Lower leg skin (tissue), 4 donors: ENCODE data around the gene ELF5. TPM values are rescaled to one million over a fixed set of nuclear protein-coding genes. Genes with fewer than 3 reads are reported as not detected.

Source experiments
- DNase-seq, 2 donors: peaks; one replicate each; pipeline ENCODE4 v3.0.0-alpha.2; 2019; ENCODE audit warnings: low spot score in 2 of 2
- H3K4me3 ChIP-seq: fragments of 200-600 bp; sonication (generic); 2 replicates; pipeline ENCODE4 v1.5.1; 2017; ENCODE audit warnings: mild to moderate bottlenecking, low read depth; ENCODE audit not compliant: poor library complexity, severe bottlenecking
- CTCF ChIP-seq, 3 donors: fragments of 450-650 bp; IDR thresholded peaks; one replicate each; pipeline ENCODE4 v1.5.1; 2016; ENCODE audit warnings: antibody characterized with exemption in 3 of 3, mild to moderate bottlenecking in 3 of 3, moderate library complexity in 2 of 3
- POLR2A ChIP-seq, 2 donors: fragments of 450-650 bp; IDR thresholded peaks; one replicate each; pipeline ENCODE4 v1.6.1; 2016 to 2017; ENCODE audit warnings: antibody characterized with exemption in 2 of 2, mild to moderate bottlenecking in 1 of 2, moderate library complexity in 1 of 2
- WGBS, 2 donors: methylation state at CpG; one replicate each; pipeline ENCODE4 v1.1.5; 2018; 5-methylcytosine and 5-hydroxymethylcytosine counted together
- intact Hi-C: fragments of 100-400 bp; cut with DNase I; formaldehyde crosslinking; loops from one replicate; pipeline ENCODE4 v1.15.0; 2023; ENCODE audit warnings: low total_unique reads
- total RNA-seq, 4 donors: library from RNA; depleted of rRNA; stranded (reverse); fragments of >200 nt; gene quantifications; one replicate each; pipeline ENCODE4 v1.1.0, GENCODE V29; 2016

The ELF5 gene
- total RNA-seq, 4 donors from 2014 or later: 1.9 to 13.5 (median 9.9) TPM

DNA sequence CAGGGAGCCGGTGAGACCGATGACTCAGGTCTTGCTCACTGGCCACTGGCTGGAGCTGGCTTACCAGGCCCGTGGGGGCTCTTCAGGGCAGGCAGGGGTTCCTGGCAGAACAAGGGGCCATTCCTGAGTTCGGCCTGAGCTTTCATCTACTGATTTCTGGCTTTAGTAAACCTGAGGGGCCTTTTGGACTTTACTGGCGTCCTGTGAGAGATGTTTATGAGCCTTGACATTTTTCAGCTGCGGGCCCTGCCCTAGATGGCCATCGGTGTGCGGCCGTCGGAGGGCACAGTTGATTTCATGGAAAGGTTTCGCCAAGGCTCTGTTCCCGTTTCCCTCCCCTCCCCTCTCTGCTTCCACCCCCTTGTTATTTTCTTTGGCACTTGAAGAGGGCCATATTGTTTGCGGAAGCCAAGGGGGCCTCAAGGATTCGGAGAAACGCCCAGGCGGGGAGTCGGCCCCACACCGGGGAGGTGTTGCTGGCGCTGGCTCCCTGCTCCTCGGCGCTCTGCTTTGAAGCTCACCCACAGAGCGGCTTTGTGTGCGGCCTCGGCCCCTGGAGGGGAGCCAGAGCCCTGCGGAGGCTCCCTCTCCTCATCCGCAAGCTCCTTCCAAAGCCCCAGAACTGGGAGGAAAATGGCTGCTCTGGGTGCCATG is 17.7 kb downstream of the ELF5 start:
- no peak for TF ChIP-seq POLR2A (IDR thresholded peaks at IDR 0.05)
- TF ChIP-seq CTCF (IDR thresholded peaks at IDR 0.05): no peak
- WGBS, 2 donors: 77 to 79% methylated on average over 26 of the region's 26 CpGs
- no peak overlapping the region for H3K4me3 ChIP-seq
- intact Hi-C loops: loop anchor here (10.0 kb wide), 2 partner anchors 121 to 321 kb away; no protein-coding TSS in a partner anchor
- peak in 1 of 2 donors; percentile 83 for DNase-seq

DNA sequence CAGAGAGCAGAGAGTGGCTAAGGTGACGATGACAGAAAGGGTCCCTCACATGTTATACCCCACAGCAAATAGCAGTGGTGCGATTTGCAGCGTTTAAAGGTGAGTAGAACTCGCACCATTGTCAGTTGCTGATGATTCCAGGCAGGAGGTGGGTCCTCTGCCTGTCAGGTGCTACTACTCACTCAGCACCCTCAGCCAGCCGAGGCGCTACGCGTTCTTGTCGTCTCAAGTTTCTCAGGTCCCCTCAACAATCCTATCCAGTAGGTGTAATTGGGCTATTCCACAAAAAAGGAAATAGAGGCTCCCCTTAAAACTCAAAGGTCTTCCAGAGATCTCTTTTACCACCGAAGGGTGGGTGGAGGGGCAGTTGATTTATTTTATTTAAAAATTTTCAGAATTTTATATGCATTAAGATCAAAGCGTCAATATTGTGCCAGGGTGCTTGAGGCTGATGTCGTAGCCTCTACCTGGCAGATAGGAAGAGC is 18.3 kb downstream of the ELF5 start:
- TF ChIP-seq POLR2A (IDR thresholded peaks at IDR 0.05) (no peak), CTCF (IDR thresholded peaks at IDR 0.05) (no peak)
- DNase-seq: no peak
- WGBS, 2 donors: 91% methylated on average over 12 of the region's 12 CpGs
- intact Hi-C loops: loop anchor here (10.0 kb wide), 2 partner anchors 120 to 320 kb away; no protein-coding TSS in a partner anchor
- H3K4me3 ChIP-seq: no peak overlapping the region

DNA sequence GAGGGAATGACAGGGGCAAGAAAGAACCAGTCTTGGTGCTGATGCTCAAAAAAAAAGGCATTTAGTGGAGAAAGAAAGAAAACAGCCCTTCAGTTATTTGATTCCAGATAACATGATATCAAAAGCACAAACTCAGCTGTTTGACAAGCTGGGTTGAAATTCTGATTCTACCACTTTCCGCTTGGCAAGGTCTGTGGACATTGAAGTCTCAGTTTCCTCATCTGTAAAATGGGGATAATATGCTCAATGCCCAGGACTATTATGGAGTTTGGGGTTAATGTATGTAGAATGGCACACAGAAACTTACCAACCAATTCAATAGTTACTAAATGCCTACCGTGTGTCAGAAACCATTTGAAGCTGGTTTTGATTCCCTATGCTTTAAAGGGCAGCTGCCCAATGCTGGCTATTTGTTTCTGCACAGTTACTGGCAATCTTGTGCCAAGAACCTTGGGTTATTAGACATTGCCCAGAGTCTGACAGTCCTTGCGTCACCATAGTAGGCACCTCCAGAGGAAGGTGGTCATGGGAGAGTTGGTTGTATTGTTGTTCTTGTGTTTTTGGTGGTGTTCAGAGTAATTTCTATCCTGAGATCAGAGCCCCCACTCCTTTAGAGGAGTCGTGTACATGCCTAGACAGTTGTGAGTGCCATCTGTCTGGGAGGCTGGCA is 19.5 kb downstream of the ELF5 start:
- no peak for DNase-seq
- no peak overlapping the region for H3K4me3 ChIP-seq
- intact Hi-C loops: loop anchor here (10.0 kb wide), 2 partner anchors 119 to 319 kb away; no protein-coding TSS in a partner anchor
- TF ChIP-seq CTCF (IDR thresholded peaks at IDR 0.05): no peak
- no peak for TF ChIP-seq POLR2A (IDR thresholded peaks at IDR 0.05)
- 76 to 78% methylated on average over 4 of the region's 4 CpGs for WGBS, 2 donors

DNA sequence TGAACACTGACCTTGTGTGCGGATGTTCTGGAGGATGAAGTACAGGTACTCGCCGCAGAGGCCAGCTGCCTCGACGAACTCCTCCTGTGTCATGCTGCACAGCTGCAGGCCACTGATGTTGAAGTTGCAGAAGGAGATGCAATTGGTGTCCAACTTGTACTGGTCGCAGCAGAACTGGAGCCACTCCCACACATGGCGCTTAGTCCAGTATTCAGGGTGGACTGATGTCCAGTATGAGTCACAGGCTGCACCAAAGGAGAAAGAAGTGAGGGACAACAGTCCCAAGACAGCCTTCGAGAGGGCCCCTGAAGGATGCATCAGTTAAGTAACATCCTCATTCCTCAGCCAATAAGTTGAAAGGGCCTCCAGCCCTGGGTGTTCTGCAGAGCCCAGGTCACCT is 20.1 kb downstream of the ELF5 start:
- DNase-seq: peak in 1 of 2 donors; percentile 54
- WGBS, 2 donors: 88 to 92% methylated on average over 8 of the region's 8 CpGs
- no peak overlapping the region for H3K4me3 ChIP-seq
- TF ChIP-seq POLR2A (IDR thresholded peaks at IDR 0.05) (no peak), CTCF (IDR thresholded peaks at IDR 0.05) (no peak)
- intact Hi-C loops: loop anchor here (10.0 kb wide), 2 partner anchors 119 to 319 kb away; no protein-coding TSS in a partner anchor

GRCh38 chr11:34492806-34493414 is 20.7 kb downstream of the ELF5 start:
- TF ChIP-seq POLR2A (IDR thresholded peaks at IDR 0.05): no peak
- TF ChIP-seq CTCF (IDR thresholded peaks at IDR 0.05): no peak
- H3K4me3 ChIP-seq: no peak overlapping the region
- intact Hi-C loops: loop anchor here (10.0 kb wide), 2 partner anchors 118 to 318 kb away; no protein-coding TSS in a partner anchor
- peak; percentile 58 to 91 for DNase-seq
- WGBS, 2 donors: 42% methylated on average over 8 of the region's 8 CpGs
